Muscle of arm (tissue), 12 donors: ENCODE results near the gene OR4E1. TPM values are rescaled to one million over a fixed set of nuclear protein-coding genes. Genes with fewer than 3 reads are reported as not detected.
"Not testable (repeated sequence)": the region's sequence is repeated elsewhere in the genome, so short reads cannot be mapped to it uniquely, and the experiment has no call there.

Experiments
- DNase-seq: peaks from one replicate; pipeline ENCODE4 v3.0.0-alpha.2; 2013
- polyA plus RNA-seq, 12 donors: library from polyadenylated mRNA; unstranded; fragments of 120-200 nt; gene quantifications; one replicate each; pipeline ENCODE4 v1.2.1, GENCODE V29; 2013; ENCODE audit not compliant: insufficient read length in 12 of 12

Gene OR4E1
- polyA plus RNA-seq, 12 donors: 0.05 to 0.08 (median 0.06) TPM; not detected in 9

- DNase-seq: no peak
These were observed 20.2 kb downstream of the OR4E1 start, which contains the start of gene OR4E2 for GRCh38 chr14:21653331-21653885. Gene OR4E2 (plus strand): TSS chr14:21653835. CDS start chr14:21665083, 11,248 bp downstream.

GRCh38 chr14:21652209-21652808 lies 21.3 kb downstream of the OR4E1 start:
- no peak for DNase-seq

DNA sequence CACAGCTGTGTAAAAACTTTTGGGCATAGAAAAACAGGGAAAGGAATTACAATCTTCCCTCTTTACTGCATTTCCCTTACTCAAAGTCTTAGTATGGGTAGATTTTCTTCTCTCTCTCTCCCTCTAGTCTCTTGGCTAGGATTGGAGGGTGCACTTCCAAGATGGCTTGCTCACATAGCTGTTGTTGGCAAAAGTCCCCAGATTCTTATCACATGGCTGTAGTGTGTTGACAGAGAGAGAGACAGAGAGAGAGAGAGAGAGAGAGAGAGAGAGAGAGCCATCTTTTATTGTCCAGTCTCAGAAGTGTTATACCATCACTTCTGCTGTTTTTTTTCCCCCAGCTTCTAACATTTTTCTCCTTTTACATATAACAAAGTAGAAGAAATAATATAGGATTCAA lies 26.2 kb downstream of the OR4E1 start:
- no peak for DNase-seq

DNA sequence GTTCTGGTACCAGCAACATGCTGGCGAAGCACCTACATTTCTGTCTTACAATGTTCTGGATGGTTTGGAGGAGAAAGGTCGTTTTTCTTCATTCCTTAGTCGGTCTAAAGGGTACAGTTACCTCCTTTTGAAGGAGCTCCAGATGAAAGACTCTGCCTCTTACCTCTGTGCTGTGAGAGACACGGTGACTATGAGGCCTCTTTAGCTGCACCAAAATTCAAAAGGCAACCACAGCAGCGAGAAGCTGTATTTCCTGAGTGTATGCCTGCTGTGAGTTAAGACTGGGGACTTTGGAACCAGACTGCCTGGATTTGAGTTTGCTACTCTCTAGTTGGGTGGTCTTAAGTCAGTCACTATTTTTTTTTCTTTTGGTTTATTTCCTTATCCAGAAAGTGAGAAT lies 30.2 kb downstream of the OR4E1 start:
- DNase-seq: no peak

- DNase-seq: no peak
These were observed 30.9 kb downstream of the OR4E1 start for GRCh38 chr14:21642683-21643082.

GRCh38 chr14:21634840-21635239 lies 38.8 kb downstream of the OR4E1 start, which contains the start of gene OR10G2:
Gene OR10G2 (minus strand): TSS chr14:21634940. CDS start chr14:21634842, 98 bp downstream.
- DNase-seq: no peak

DNA sequence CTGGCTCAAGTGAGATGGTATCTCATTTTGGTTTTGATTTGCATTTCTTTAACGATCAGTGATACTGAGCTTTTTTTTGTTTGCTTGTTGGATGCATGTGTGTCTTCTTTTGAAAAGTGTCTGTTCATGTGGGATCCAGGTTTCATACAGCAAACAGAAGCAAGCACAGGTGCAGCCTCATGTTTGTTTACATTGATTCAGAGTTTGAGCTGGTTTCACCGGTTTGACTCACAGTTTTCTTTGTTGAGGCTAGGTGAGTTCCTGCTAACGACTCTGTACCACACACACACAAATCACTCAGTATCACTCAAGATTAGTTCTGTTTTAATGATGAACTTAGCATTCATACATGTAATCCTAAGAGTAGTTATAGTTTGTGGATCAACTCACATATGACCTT lies 42.5 kb downstream of the OR4E1 start:
- no peak for DNase-seq

GRCh38 chr14:21630503-21630902 lies 43.1 kb downstream of the OR4E1 start:
- not testable (repeated sequence) for DNase-seq

DNA sequence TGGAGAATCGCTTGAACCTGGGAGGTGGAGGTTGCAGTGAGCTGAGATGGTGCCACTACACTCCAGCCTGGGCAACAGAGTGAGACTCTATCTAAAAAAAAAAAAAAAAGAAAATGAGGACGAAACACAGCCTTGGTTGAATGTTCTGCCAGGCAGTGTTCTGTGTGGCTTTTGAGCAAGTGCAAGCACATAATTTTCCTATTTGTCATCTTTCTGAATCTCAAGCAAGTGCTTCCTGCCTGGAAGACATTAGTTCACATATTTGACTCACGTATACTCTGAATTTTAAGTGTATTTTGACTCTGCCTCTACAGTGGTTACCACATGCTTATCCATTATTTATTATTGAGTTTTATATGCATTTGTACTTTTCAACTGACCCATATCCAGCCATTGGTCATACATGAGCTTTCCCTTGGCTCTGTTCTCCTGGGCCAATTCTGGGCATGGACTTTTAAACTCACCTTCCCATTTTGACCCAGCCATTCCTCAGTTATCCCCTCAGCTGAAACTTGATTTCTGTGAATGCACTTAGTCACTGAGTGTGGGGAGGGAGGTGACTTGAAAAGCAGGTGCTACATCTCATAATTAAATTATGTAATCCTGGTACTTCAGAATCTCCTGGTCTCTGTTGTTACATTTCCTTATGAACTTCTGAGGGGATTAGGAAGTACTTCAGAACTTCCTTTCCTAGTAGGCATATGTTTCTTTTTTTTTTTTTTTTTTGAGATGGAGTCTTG lies 47.0 kb downstream of the OR4E1 start:
- DNase-seq: no peak

Other genes with a start within 250 kb of the OR4E1 start
- gene CHD8, start 217.7 kb downstream of the OR4E1 start, polyA plus RNA-seq: 10 to 100 TPM in 11 of 12 donors, not detected in 1; 37.8 to 71.1 (median 41.4) TPM
- gene RAB2B, start 196.9 kb downstream of the OR4E1 start, polyA plus RNA-seq: 10 to 100 TPM in 11 of 12 donors, not detected in 1; 16.7 to 32.1 (median 25.1) TPM
- 10 to 100 TPM in 11 of 12 donors, not detected in 1; 17.4 to 56.6 (median 44.0) TPM for gene TOX4, start 196.6 kb downstream of the OR4E1 start, polyA plus RNA-seq
- 10 to 100 TPM in 11 of 12 donors, not detected in 1; 32.5 to 70.8 (median 48.6) TPM for gene METTL3, start 162.5 kb downstream of the OR4E1 start, polyA plus RNA-seq
- gene SALL2, start 147.5 kb downstream of the OR4E1 start, polyA plus RNA-seq: 10 to 100 TPM in 11 of 12 donors, not detected in 1; 10.5 to 20.6 (median 14.5) TPM
- gene OR10G3, start 93.7 kb downstream of the OR4E1 start, polyA plus RNA-seq: under 1 TPM in 2 of 12 donors, not detected in 10; 0.12 to 0.13 TPM
- gene OR10G2, start 38.9 kb downstream of the OR4E1 start, polyA plus RNA-seq: under 1 TPM in 1 of 12 donors, not detected in 11; 0.15 TPM
- not detected for gene OR4E2, start 20.0 kb downstream of the OR4E1 start, polyA plus RNA-seq